ENCODE measurements around the gene LITAF.

The LITAF gene

DNA sequence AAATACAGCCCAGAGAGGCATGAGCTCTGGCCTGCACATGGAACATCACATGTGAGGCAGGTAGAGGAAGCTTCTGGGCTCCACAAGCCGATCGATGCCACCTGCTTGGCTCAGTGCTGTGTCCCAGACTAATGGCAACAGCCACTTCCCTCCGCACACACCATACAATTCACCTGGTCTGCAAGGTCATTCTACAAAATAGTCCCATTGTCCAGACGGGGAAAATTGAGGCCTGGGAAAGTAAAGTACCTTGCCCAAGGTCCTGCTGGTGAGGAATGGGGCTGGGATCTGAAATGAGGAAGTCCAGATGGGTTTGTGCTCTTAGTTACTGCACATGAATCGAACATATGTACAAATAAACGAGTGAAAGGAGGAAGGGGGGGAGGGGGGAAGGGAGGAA, 88.0 kb downstream of the LITAF start:
- H3K27me3 ChIP-seq (ENCODE audit: insufficient read depth, poor library complexity, severe bottlenecking), result no peaks in the 10 kb centered on the region
- no peak overlapping the region for H3K4me3 ChIP-seq (replicated peaks; ENCODE audit: insufficient read depth, low read length)
- H3K27ac ChIP-seq (replicated peaks), result peak overlapping the region; percentile 76
- peak; percentile 71 to 75 for DNase-seq (ENCODE audit: low read depth in 1 of 2, low spot score in 1 of 2)
- TF ChIP-seq, protein P1, sequence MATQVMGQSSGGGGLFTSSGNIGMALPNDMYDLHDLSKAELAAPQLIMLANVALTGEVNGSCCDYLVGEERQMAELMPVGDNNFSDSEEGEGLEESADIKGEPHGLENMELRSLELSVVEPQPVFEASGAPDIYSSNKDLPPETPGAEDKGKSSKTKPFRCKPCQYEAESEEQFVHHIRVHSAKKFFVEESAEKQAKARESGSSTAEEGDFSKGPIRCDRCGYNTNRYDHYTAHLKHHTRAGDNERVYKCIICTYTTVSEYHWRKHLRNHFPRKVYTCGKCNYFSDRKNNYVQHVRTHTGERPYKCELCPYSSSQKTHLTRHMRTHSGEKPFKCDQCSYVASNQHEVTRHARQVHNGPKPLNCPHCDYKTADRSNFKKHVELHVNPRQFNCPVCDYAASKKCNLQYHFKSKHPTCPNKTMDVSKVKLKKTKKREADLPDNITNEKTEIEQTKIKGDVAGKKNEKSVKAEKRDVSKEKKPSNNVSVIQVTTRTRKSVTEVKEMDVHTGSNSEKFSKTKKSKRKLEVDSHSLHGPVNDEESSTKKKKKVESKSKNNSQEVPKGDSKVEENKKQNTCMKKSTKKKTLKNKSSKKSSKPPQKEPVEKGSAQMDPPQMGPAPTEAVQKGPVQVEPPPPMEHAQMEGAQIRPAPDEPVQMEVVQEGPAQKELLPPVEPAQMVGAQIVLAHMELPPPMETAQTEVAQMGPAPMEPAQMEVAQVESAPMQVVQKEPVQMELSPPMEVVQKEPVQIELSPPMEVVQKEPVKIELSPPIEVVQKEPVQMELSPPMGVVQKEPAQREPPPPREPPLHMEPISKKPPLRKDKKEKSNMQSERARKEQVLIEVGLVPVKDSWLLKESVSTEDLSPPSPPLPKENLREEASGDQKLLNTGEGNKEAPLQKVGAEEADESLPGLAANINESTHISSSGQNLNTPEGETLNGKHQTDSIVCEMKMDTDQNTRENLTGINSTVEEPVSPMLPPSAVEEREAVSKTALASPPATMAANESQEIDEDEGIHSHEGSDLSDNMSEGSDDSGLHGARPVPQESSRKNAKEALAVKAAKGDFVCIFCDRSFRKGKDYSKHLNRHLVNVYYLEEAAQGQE (IDR thresholded peaks at IDR 0.05; ENCODE audit: insufficient replicate concordance, low read depth), result no peak
- peak; percentile 93 for TF ChIP-seq SPI1 (IDR thresholded peaks at IDR 0.05; ENCODE audit: borderline replicate concordance, low read depth)
- TF ChIP-seq GABPA (IDR thresholded peaks at IDR 0.05; ENCODE audit: low read depth), result no peak

DNA sequence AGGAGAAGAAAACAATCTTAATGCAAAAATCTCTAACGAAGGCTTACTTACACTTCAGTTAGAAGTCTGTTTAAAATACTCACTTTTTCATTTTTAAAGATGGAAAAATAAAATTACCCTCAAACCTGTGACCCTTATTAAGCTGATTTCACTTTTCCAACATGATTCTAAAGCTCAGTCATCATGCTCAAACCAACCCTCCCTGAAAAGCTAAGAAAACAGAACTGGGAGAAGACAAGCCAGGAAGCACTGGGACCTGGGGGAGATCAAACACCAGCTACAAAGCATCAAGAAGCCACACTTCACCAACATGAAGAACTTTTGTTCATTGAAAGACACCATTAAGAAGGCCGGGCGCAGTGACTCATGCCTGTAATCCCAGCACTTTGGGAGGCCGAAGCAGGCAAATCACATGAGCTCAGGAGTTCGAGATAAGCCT, 88.8 kb downstream of the LITAF start:
- peak in 1 of 2 experiments; percentile 29 for DNase-seq (ENCODE audit: low read depth in 1 of 2, low spot score in 1 of 2)
- H3K4me3 ChIP-seq (replicated peaks; ENCODE audit: insufficient read depth, low read length), result no peak overlapping the region
- no peaks in the 10 kb centered on the region for H3K27me3 ChIP-seq (ENCODE audit: insufficient read depth, poor library complexity, severe bottlenecking)
- TF ChIP-seq CTCF (IDR thresholded peaks at IDR 0.05; ENCODE audit: insufficient read depth, low read length) (no peak), GABPA (IDR thresholded peaks at IDR 0.05; ENCODE audit: low read depth) (no peak), POLR2AphosphoS5 (IDR thresholded peaks at IDR 0.05; ENCODE audit: low read depth) (0 out of 2 replicates have a peak, but pooled peaks have one; percentile 17)
- TF ChIP-seq, protein P1 (IDR thresholded peaks at IDR 0.05; ENCODE audit: insufficient replicate concordance, low read depth), result no peak
- H3K27ac ChIP-seq (replicated peaks), result peak overlapping the region; percentile 76
